Measurements from ENCODE around the gene TOLLIP.

TOLLIP gene

DNA sequence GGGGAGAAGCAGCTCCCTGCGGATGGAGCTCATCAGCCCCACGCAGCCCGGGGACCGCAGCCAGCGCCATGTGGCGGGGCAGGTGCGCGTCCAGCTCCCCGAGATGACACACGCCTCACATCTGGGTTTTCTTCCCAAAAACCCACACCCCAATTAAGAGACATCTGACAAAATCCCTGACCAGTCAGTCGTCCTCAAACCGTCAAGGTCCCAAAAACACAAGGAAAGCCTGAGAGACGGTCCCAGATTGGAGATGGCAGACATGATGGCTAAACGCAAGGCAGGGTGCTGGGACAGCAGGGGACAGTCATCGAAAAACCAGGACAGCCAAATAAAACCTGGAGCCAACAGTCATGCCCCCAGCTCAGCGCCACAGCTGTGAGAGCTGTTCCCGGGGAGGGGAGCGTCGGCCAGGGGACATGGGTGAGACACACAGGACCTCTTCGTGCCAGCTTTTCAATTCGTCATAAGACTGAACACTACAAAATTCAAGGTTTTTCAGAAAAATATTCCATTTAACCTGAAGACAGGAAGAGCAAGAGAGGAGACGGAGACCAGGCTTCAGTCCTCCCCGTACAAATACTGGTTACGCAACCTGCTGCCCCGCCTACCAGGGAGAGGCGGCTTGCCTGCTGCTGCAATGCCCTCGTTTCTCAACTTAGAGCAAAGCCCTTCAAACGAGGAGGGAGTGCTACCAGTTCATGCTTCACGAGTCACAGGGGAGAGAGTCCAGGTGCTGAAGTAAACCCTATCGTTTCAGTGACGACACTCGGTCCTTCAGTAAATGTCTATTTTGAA is 10.5 kb downstream of the TOLLIP start:
- peak; percentile 4 for DNase-seq (ENCODE audit: low read depth)

DNA sequence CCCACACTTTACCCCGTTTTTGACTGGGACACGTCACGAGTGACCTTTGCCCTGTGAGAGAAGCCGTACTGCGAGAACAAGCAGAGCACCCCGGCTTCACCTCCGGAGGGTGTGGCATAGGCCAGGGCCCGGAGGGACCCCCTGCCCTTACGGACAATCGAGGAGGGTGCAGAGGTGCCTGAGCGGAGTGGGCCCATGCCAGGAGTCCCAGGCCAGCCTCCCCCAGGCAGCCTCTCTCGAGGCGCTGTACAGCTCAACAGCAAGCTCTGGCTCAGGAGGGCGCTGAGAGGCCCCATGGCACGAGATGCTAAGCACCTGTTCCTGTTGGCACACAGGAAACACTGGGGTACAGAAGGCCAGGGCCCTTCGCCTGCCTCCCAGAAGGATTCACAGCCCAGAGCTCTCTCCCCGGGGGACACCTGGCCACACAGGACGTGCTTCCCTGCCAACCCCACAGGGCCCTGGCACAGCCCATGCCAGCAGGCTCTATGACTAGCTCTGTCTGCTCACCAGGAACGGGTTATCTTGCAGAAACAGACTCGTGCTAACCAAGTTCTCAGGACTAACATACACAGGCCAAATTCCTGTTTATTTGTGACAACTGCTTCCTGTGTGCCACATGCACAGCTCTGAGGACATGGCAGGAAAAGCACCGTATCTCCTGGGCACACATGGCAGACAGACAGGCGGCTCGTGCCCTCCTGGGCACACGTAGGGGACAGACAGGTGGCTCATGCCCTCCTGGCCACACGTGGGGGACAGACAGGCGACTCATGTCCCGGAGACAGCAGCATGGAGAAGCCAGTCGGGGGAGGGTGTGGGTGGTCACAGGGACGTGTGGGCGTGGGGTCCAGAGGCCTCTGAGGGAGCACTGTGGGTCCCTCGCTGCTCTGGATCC is 11.6 kb downstream of the TOLLIP start:
- DNase-seq (ENCODE audit: low read depth), result no peak

DNA sequence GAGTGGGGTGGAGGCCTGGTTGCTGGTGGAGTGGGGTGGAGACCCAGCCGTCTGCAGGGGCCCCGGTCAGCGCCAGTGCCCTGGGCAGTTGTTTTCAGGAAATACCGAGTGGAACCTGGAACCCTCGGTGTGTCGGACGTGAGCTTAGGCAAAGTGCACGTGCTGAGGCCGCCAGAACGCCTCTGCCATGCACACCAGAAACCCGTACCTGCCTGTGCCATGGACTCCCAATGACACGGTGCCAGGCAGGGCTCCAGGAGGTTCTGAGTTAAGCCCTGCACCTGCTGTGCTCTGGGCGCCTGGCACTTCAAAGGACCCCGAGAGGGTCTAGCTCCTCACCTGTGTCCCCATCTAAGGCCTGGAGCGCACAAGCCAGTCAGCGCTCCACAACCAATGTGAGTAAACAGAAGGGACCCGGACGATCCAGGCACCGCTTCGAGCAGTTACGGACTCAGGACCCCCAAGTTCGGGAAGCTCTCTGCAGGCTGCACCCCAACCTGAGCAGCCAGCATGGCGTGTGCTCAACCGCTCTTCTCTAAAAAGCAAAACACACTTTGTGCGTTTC is 12.3 kb downstream of the TOLLIP start:
- DNase-seq (ENCODE audit: low read depth), result no peak

DNA sequence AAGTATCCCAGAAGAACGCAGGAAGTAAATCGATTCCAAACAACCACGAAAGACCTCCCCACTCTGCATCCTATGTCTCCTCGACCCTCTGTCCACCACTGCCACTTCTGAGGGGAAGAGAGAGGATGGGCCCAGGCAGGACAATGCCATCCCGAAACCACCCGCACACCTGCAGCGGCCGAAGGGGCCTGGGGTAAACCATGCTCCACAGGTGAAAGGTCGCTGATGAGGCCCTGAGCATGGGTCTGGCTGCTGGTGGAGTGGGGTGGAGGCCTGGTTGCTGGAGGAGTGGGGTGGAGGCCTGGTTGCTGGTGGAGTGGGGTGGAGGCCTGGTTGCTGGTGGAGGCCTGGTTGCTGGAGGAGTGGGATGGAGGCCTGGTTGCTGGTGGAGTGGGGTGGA is 13.1 kb downstream of the TOLLIP start:
- DNase-seq (ENCODE audit: low read depth), result no peak

DNA sequence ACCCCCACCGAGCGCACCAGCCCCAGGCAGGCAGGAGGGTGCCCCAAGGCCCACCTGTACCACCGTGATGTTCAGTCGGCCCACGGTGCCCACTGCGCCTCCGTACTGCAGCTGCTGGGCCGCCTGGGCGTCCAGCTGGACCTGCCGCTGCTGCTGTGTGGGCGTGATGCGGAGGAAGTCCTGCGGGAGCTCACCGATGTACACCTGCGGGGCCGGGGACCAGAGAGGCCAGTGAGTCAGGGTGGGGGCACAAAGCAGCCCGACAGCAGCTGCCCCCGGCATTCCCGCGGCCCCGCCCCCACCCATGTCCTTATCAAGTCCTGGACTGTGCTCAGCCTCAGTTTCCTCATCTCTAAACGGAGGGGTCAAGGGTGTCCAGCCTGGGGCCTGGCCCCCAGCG is 13.8 kb downstream of the TOLLIP start:
- DNase-seq (ENCODE audit: low read depth), result no peak

DNA sequence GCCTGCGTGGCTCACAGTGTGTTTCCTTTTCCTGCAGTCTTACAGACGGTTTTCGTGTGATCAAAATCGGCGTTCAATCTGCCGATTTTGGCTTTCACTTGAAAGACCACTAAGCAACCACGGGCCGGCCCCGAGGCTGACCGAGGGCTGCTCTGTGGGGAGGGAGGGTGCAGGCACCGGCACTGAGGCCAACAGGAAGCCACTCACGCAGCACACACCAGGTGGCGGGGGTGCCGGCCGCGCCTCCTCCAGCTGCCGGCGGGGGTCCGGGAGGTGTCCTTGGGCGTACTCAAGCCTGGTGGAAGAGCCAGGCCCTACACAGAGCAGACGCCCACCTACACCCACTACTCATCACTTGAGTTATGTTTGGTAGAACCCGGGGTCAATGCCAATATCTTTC is 14.3 kb downstream of the TOLLIP start:
- DNase-seq (ENCODE audit: low read depth), result no peak

DNA sequence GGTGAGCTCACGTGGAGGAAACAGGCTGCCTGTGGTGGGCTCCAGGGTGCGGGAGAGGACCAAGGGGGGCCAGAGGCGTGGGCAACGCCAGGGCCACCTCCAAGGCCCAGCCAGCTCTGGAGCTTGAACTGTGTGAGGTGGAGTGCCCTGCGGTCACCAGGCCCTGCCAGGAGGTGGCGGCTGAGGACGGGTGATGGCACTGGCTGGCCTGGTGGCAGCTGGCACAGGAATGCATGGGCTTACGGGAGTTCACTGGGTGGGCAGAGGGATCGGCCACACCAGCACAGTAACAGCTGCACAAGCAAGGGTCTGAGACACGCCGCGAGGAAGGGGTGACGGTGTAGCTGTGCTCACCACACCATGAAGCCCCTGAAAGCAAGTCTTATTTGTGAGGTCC is 15.8 kb downstream of the TOLLIP start:
- no peak for DNase-seq (ENCODE audit: low read depth)

DNA sequence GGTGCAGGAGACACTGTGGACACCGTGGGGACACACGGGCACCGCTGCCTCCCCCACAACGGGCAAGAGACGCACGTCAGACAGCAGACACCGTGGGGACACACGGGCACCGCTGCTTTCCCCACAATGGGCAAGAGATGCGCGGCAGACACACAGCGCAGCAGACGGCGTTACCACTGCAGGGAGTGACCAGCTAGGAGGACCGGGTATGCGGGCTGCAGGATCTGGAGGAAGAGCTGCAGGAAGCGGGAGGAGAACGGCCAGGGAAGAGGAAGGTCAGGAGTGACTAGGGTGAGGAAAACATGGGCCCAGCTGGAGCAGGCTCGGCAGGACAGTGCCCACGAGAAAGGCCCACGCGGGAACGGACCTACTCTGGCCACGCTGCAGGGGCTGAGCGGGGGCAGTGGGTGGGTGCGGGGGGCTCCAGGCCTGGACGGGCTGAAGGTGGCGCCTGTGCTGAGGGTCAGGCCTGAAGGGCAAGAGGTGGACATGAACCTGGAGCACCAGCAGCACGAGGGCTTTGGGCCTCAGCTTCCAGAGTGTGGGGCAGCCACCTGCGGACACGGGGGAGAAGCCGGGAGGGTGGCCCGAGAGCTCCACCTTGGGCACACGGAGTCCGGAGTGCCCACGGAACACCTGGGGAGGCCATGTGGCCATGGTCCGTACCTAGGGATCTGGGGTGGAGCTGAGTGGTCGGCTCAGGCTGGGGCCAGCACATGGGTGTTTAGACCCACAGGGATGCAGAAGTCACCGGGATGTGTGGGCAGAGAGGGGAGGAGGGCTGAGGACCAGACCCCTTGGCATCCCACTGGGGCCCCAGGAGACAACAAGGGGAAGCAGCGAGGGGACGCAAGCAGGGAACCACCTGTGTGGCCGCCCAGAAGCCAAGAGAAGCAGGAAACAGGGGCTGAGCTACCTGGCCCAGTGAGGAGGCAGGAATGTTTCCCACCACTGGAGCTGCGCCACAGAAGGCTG is 16.5 kb downstream of the TOLLIP start:
- no peak for DNase-seq (ENCODE audit: low read depth)

DNA sequence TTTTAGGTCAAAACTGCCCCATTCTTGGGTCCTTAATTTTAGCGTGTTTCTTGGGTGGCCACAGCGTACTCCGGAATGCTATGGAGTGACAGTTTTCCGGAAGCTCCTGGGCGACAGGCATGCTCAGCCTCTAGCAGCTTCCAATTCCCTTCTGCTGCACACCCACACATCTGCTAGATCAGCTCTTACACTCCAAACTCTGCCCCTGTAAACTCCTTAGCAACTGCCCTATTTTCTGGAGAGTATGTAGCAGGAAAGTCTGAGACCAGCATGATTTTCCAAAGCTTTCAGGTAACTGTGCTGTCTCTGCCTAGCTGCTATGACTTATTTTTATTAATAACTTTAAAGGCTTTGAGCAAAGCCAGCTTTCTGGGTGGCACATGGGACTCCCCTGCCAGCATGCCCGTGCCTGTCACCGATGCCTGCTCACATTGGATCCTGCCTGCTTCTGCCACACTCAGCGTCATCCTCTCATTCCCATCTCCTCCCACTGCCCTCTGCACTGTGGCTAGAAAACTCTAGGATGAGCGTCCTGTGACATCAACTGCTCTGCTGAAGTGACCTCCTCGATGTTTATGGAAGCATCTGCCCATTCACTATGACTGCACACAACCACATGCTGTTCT is 17.3 kb downstream of the TOLLIP start:
- DNase-seq (ENCODE audit: low read depth), result no peak

DNA sequence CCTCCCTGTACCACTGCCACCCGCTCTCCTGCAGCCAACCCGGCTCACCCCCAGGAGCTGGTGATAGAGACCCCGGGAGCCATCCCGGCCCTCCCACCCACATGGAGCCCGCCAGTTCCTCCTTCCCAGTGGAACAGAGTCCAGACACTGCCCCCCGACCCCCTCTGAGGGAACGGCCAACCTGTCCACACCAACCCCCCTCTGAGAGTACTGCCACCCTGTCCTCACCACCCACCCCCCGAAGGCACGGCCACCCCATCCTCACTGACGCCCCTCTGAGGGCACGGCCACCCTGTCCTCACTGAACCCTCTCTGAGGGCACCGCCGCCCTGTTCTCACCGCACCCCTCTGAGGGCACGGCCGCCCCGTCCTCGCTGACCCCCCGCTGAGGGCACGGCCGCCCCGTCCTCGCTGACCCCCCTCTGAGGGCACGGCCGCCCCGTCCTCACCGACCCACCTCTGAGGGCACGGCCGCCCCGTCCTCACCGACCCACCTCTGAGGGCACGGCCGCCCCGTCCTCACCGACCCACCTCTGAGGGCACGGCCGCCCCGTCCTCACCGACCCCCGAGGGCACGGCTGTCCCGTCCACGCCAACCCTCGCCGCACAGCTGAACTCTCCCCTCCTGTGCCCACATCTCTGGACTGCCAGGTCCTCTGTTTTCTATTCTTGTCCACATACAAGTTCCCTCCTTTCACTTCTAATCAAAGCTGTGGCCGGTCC is 18.0 kb downstream of the TOLLIP start:
- no peak for DNase-seq (ENCODE audit: low read depth)

DNA sequence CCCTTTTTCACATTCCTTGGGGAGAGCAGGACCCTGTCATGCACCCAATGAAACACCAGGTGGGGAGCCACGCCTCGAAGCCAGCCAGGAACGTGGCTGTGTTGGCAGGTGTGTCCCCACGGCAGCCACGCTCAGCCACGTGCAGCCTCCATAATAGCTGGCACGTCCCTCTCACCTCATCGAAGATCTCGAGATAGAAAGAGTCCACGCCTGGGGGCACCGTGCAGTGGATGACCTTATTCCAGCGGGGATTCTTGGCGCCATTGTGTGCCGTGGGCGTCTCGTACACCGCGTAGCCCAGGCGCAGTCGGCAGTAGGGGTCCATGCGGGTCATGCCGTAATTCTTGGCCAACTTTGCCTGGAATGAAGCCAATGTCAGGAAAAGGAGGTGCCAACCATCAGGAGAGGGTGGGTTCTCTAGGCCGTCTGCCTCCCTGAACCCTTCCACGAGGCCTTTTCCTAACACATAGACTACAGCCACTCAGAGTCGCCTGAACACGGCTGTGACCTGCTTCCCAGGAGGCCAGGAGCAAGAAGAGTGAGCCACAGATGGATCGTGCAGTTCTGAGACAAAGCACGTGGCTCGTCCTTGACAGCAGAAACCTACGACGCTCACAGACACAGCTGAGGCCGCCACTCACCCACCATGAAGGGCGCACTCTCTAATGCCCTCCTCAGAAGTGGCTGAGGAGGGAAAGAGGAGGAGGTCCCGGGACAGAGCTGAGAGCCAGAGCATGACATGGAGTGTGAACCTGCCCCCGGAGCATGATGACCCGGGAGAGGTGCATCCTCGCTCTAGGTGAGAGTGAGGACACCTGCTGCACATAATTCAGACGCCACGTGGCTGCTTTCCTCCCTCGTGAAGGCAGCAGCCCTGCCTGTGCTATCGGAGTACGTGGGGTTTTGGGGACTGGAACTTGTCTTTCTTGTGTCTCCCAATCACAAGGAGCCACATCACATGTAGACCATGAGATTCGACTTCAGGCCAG is 19.1 kb downstream of the TOLLIP start:
- DNase-seq (ENCODE audit: low read depth), result no peak

DNA sequence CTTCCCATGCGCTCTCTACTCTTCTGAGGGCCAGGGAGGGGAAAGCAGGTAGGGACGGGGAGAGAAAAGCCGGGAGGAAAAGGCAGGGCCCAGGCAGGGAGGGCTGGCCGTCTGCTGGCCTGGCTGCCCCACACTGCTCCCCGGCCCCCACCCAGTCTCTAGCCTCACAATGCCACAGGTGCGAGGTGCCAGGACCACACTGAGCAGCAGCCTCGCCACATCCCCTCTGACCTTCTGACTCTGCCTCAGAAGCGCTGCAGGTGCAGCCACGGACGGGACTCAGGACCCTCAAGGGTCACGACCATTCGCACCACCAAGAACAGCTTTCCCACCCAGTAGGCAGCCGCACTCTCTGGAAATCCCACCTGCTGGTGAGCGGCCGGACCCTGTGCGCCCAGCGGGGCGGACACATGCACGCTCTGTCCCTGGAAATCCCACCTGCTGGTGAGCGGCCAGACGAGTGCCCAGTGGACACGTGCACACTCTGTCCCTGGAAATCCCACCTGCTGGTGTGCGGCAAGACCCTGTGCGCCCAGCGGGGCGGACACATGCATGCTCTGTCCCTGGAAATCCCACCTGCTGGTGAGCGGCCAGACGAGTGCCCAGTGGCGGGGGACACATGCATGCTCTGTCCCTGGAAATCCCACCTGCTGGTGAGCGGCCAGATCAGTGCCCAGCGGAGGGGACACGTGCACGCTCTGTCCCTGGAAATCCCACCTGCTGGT is 20.1 kb downstream of the TOLLIP start:
- DNase-seq (ENCODE audit: low read depth), result no peak

DNA sequence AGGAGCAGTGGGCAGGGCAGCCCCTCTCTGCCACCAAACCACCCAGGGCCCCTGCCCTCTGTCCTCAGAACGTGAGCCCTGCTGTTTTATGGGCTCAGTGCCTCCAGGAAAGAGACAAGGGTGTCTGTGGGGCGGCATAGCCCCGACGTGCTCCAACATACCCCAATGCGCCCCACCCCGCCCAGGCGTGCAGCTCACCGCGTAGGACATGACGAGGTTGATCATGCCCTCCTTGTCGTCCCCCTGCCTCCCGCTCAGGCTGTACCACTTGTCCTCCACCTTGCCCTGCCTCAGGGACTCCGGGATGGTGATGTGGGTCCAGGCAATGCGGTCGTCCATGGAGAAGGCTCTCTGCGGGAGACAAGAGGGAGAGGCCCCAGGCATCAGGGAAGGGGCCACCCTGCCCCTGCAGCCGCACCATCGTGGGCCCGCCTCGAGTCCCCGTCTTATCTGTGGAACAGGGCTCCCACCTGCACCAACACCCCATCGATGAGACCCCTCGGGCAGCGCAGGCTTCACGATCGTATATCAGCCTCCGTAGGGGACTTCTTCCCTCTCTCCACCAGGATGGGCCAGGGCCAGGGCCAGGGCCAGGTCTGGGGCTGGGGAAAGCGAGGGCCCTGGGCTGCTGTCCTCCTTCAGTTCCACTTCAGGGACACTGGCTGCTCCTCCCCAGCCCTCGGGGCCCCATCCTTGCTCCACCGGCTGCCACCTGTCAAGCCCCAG is 20.8 kb downstream of the TOLLIP start:
- no peak for DNase-seq (ENCODE audit: low read depth)

DNA sequence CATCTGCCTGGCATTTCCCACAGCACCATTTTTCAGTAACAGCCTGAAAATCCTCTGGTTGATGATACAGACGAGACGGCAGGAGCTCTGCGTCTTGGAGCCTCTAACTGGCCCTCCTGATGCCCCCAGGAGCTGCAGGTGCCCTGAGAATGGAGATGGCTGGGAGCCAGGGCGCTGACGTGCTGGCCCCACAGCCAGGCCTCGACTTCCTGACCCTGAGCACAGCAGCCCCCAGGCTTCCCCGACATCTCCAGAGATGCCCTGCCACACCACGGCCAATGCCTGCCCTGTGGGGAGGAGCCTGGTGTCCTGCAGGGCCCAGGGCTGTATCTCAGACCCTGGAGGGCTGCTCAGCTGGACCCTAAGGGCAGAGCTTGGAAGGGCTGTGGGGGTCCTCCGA is 21.5 kb downstream of the TOLLIP start:
- DNase-seq (ENCODE audit: low read depth), result no peak

DNA sequence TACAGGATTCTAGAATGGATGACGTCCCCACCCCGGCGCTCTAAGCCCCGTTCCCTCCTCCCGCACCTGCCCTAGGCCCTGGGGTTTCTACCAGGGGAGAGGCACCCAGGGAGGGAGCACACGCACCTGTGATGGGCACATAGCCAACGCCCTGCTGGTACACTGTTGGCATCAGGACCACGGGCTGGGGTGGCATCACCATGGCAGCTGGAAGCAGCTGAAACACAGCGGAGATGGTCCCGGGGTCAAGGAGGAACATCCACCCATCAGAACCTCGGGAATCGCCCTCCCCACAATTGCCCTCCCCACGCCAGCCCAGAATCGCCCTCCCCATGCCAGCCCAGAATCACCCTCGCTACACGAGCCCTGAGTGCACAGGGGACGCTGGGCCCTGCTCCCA is 23.6 kb downstream of the TOLLIP start:
- no peak for DNase-seq (ENCODE audit: low read depth)

DNA sequence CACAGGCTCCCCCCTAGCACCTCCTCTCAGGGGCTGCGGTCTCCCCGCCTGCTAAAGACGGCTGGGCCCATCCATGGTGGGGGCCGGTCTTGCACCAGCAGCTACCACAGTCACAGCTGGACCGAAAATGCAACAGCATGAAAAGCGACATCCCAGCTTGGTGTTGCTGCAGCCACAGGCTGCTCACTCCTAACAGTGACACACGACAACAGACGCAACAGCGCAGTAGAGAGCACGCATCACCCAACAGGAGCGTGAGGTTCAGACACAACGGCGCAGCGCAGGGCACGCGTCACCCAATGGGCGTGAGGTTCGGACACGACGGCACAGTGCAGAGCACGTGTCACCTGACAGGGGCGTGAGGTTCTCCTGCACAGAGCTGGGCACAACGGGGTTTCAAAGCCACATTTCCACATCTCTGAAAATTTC is 24.1 kb downstream of the TOLLIP start:
- DNase-seq (ENCODE audit: low read depth), result no peak

DNA sequence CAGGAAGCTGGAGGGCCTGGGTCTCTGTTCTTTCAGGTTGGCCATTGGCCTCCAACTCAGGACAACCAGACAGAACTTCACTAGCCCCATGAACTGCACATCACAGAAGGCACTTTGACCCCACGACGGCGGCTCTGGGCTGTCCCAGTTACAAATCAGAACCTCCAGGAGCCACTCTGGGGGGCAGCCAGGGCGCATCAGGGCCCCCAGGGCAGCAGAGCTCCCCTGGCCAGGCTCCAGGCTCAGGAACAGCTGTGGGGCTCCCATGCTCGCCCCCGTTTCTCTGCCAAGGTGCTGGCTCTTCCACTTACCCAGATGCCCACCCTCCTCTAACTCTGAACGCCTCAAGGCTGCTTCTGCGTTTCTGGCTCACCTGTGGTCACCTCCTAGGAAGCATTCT is 25.5 kb downstream of the TOLLIP start:
- DNase-seq (ENCODE audit: low read depth), result no peak

DNA sequence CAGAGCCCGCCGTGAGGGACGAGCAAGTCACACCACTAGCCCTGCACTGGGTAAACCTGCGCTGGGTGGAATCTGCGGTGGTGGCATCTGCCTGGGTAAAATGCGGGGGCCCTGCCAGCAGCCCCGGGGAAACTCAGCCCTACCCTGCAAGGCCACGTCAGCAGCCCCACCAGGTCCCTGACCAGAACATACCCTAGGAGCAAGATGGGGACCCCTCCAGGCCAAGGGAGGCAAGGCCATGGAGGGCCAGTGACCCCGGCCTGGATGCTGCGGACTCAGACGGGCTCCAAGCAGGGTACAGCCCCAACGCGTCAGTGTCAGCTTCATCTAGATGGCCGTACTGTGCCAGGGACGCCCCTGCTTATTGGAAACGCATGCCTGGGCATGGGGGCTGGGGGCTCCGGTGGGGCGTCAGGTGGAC is 26.3 kb downstream of the TOLLIP start:
- no peak for DNase-seq (ENCODE audit: low read depth)

Measured in ELR (cell line).